ENCODE data around the gene SYP.

Gene SYP

GRCh38 chrX:49244207-49244606, 44.2 kb upstream of the SYP start:
- Histone ChIP-seq H4K20me1 (ENCODE audit: low read depth, low read length) (no peaks in the 10 kb centered on the region), H3F3A (ENCODE audit: insufficient read depth) (no peaks in the 10 kb centered on the region), H3K27me3 (ENCODE audit: low read length) (no peaks in the 10 kb centered on the region), H3K27ac (ENCODE audit: low read depth, low read length) (no peak overlapping the region), H3K9ac (ENCODE audit: low read length) (no peak overlapping the region), H3K4me3 (ENCODE audit: insufficient read depth, low read length, poor library complexity, severe bottlenecking) (no peak overlapping the region), H3K36me3 (ENCODE audit: low read length) (no peaks in the 10 kb centered on the region), H3K79me2 (ENCODE audit: insufficient read depth, low read length) (no peaks in the 10 kb centered on the region), H3K4me2 (ENCODE audit: low read depth, low read length, poor library complexity, severe bottlenecking) (no peak overlapping the region), H2AFZ (ENCODE audit: low read depth, low read length, severe bottlenecking) (no peak overlapping the region), H3K9me3 (ENCODE audit: insufficient read depth, low read length) (no peaks in the 10 kb centered on the region), H3K9me2 (replicated peaks; ENCODE audit: insufficient read depth, low read length) (no peaks in the 10 kb centered on the region)
- TF ChIP-seq EZH2phosphoT487 (conservative IDR thresholded peaks at IDR 0.05; ENCODE audit: low read length) = no peak
- TF ChIP-seq, protein P1, sequence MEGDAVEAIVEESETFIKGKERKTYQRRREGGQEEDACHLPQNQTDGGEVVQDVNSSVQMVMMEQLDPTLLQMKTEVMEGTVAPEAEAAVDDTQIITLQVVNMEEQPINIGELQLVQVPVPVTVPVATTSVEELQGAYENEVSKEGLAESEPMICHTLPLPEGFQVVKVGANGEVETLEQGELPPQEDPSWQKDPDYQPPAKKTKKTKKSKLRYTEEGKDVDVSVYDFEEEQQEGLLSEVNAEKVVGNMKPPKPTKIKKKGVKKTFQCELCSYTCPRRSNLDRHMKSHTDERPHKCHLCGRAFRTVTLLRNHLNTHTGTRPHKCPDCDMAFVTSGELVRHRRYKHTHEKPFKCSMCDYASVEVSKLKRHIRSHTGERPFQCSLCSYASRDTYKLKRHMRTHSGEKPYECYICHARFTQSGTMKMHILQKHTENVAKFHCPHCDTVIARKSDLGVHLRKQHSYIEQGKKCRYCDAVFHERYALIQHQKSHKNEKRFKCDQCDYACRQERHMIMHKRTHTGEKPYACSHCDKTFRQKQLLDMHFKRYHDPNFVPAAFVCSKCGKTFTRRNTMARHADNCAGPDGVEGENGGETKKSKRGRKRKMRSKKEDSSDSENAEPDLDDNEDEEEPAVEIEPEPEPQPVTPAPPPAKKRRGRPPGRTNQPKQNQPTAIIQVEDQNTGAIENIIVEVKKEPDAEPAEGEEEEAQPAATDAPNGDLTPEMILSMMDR (IDR thresholded peaks at IDR 0.05; ENCODE audit: insufficient read depth, low read length, poor library complexity, severe bottlenecking) = no peak

DNA sequence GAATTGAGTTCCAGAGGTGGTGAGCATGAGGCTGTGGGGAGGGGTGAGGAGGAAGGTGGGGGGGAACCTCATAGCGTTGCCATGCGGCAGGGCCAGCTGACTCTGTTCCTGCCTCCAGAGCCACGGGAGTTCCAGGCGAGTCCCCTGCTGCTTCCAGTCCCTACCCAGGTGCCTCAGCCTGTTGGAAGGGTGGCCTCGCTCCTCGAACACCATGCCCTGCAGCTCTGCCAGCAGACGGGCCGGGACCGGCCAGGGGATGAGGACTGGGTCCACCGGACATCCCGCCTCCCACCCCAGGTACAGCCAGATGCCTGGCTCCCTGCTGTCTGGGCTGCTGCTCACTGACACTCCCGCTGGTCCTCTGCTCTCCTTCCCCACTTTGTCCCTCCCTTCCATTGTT, 43.2 kb upstream of the SYP start:
- Histone ChIP-seq H2AFZ (ENCODE audit: low read depth, low read length, severe bottlenecking) (no peak overlapping the region), H3K4me2 (ENCODE audit: low read depth, low read length, poor library complexity, severe bottlenecking) (no peak overlapping the region), H4K20me1 (ENCODE audit: low read depth, low read length) (no peaks in the 10 kb centered on the region), H3K27me3 (ENCODE audit: low read length) (no peaks in the 10 kb centered on the region), H3K9me2 (replicated peaks; ENCODE audit: insufficient read depth, low read length) (no peaks in the 10 kb centered on the region), H3K9ac (ENCODE audit: low read length) (no peak overlapping the region), H3K36me3 (ENCODE audit: low read length) (no peaks in the 10 kb centered on the region), H3K79me2 (ENCODE audit: insufficient read depth, low read length) (no peaks in the 10 kb centered on the region), H3K4me3 (ENCODE audit: insufficient read depth, low read length, poor library complexity, severe bottlenecking) (no peak overlapping the region), H3F3A (ENCODE audit: insufficient read depth) (no peaks in the 10 kb centered on the region), H3K9me3 (ENCODE audit: insufficient read depth, low read length) (no peaks in the 10 kb centered on the region), H3K27ac (ENCODE audit: low read depth, low read length) (no peak overlapping the region)
- TF ChIP-seq, protein P1 (IDR thresholded peaks at IDR 0.05; ENCODE audit: insufficient read depth, low read length, poor library complexity, severe bottlenecking) = no peak
- no peak for TF ChIP-seq EZH2phosphoT487 (conservative IDR thresholded peaks at IDR 0.05; ENCODE audit: low read length)

DNA sequence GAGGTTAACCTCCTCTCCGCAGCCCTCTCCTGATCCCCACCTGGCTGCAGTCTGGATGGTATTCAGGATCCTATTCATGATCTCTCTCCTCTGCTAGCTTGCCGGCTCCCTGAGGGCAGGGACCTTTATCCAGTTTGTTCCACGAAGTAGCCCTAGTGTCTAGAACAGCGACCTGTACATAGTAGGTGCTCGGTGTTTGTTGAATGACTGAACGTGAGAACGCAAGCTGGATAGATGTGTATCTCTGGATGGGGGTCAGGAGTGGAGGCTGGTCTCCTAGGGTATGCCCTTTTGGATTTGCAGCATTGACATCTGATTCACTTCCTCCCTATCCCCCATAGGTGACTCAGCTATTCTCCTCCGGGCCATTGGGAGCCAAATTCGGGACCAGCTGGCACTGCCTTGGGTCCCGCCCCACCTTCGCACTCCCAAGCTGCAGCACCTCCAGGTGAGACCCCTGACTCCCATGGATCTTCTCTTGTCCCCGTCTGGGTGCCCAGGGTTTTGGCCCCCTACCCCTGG, 42.6 kb upstream of the SYP start:
- no peak overlapping the region for H3K27ac ChIP-seq (ENCODE audit: low read depth, low read length)
- H3K9ac ChIP-seq (ENCODE audit: low read length) = no peak overlapping the region
- H3K36me3 ChIP-seq (ENCODE audit: low read length) = no peaks in the 10 kb centered on the region
- H3K4me3 ChIP-seq (ENCODE audit: insufficient read depth, low read length, poor library complexity, severe bottlenecking) = no peak overlapping the region
- H3K9me3 ChIP-seq (ENCODE audit: insufficient read depth, low read length) = no peaks in the 10 kb centered on the region
- TF ChIP-seq, protein P1 (IDR thresholded peaks at IDR 0.05; ENCODE audit: insufficient read depth, low read length, poor library complexity, severe bottlenecking) = no peak
- TF ChIP-seq EZH2phosphoT487 (conservative IDR thresholded peaks at IDR 0.05; ENCODE audit: low read length) = no peak
- no peak overlapping the region for H3K4me2 ChIP-seq (ENCODE audit: low read depth, low read length, poor library complexity, severe bottlenecking)
- H4K20me1 ChIP-seq (ENCODE audit: low read depth, low read length) = no peaks in the 10 kb centered on the region
- no peaks in the 10 kb centered on the region for H3K79me2 ChIP-seq (ENCODE audit: insufficient read depth, low read length)
- no peaks in the 10 kb centered on the region for H3F3A ChIP-seq (ENCODE audit: insufficient read depth)
- no peak overlapping the region for H2AFZ ChIP-seq (ENCODE audit: low read depth, low read length, severe bottlenecking)
- H3K27me3 ChIP-seq (ENCODE audit: low read length) = no peaks in the 10 kb centered on the region
- H3K9me2 ChIP-seq (replicated peaks; ENCODE audit: insufficient read depth, low read length) = no peaks in the 10 kb centered on the region

Measured in SU-DHL-6 (cell line).